Measurements from ENCODE around the gene RNFT1. TPM values are rescaled to one million over a fixed set of nuclear protein-coding genes. Genes with fewer than 3 reads are reported as not detected.

Gene RNFT1
- total and polyA plus RNA-seq, 12 donors: 5.8 to 17.3 (median 8.4) TPM

- no peak for ATAC-seq
- WGBS, 2 donors: 89 to 92% methylated on average over 2 of the region's 2 CpGs
- H3K9me3 ChIP-seq: no peaks in the 10 kb centered on the region
- DNase-seq: no peak
- H3K4me1 ChIP-seq: peaks cover 0 to 11% (median 0%) of the 10 kb centered on the region in 9 donors
- no peaks in the 10 kb centered on the region for H3K27me3 ChIP-seq
- no peak for TF ChIP-seq CTCF (IDR thresholded peaks at IDR 0.05)
- no peak overlapping the region for H3K27ac ChIP-seq
- intact Hi-C loops (cut with DNase I): no loop called here
- H3K4me3 ChIP-seq: no peak overlapping the region
- peaks cover 0 to 32% (median 0%) of the 10 kb centered on the region in 9 donors for H3K36me3 ChIP-seq
Measured at GRCh38 chr17:59903455-59903854, 61.1 kb downstream of the RNFT1 start.

Other genes starting within 250 kb of the RNFT1 start
- gene TUBD1, start 71.8 kb downstream of the RNFT1 start, total RNA-seq: 10 to 100 TPM in 1 of 10 donors, 1 to 10 TPM in 9; 4.0 to 10.1 (median 6.6) TPM
- gene TUBD1, start 71.8 kb downstream of the RNFT1 start, polyA plus RNA-seq: 10 to 100 TPM in 1 of 2 donors, 1 to 10 TPM in 1; 4.1 to 10.4 TPM
- 10 to 100 TPM; 19.6 to 30.4 (median 25.6) TPM for gene RPS6KB1, start 71.6 kb downstream of the RNFT1 start, total RNA-seq
- 10 to 100 TPM in 1 of 2 donors, 1 to 10 TPM in 1; 5.1 to 11.2 TPM for gene RPS6KB1, start 71.6 kb downstream of the RNFT1 start, polyA plus RNA-seq
- gene HEATR6, start 114.2 kb upstream of the RNFT1 start, total RNA-seq: 10 to 100 TPM; 10.8 to 17.2 (median 13.1) TPM
- 1 to 10 TPM; 5.3 to 6.4 TPM for gene HEATR6, start 114.2 kb upstream of the RNFT1 start, polyA plus RNA-seq
- 10 to 100 TPM in 7 of 10 donors, 1 to 10 TPM in 3; 5.7 to 35.1 (median 14.4) TPM for gene CA4, start 185.2 kb upstream of the RNFT1 start, total RNA-seq
- 10 to 100 TPM; 38.6 to 57.8 TPM for gene CA4, start 185.2 kb upstream of the RNFT1 start, polyA plus RNA-seq